ENCODE data around the gene CCDC183. TPM values are rescaled to one million over a fixed set of nuclear protein-coding genes. Genes with fewer than 3 reads are reported as not detected.
"Not testable (repeated sequence)": the region's sequence is repeated elsewhere in the genome, so short reads cannot be mapped to it uniquely, and the experiment has no call there.

CCDC183 gene
- total RNA-seq, 1 donor from 2014 or later: 9.0 TPM

- no peak overlapping the region for H3K27ac Mint-ChIP-seq
- no peak for TF ChIP-seq CTCF (IDR thresholded peaks at IDR 0.05; ENCODE audit: unreplicated experiment)
- peaks cover 33% of the 10 kb centered on the region for H3K4me1 Mint-ChIP-seq (ENCODE audit: low read depth)
- no peak overlapping the region for H3K4me3 Mint-ChIP-seq (ENCODE audit: low read depth)
- H3K36me3 Mint-ChIP-seq (ENCODE audit: insufficient read depth): peaks cover 4% of the 10 kb centered on the region
- no peaks in the 10 kb centered on the region for H3K27me3 Mint-ChIP-seq
- no peak for DNase-seq (ENCODE audit: low spot score, unreplicated experiment)
- no peaks in the 10 kb centered on the region for H3K9me3 Mint-ChIP-seq (ENCODE audit: low read depth)
These were observed 1.2 kb upstream of the CCDC183 start for GRCh38 chr9:136795000-136795348.

- peak overlapping the region; percentile 49 for H3K4me3 Mint-ChIP-seq (ENCODE audit: low read depth)
- peak overlapping the region; percentile 88 for H3K27ac Mint-ChIP-seq
- not testable (repeated sequence) for H3K9me3 Mint-ChIP-seq (ENCODE audit: low read depth); H3K36me3 Mint-ChIP-seq (ENCODE audit: insufficient read depth); H3K27me3 Mint-ChIP-seq; DNase-seq (ENCODE audit: low spot score, unreplicated experiment)
- H3K4me1 Mint-ChIP-seq (ENCODE audit: low read depth): peaks cover 33% of the 10 kb centered on the region
These were observed 723 bp downstream of the CCDC183 start for GRCh38 chr9:136796775-136797347.

DNA sequence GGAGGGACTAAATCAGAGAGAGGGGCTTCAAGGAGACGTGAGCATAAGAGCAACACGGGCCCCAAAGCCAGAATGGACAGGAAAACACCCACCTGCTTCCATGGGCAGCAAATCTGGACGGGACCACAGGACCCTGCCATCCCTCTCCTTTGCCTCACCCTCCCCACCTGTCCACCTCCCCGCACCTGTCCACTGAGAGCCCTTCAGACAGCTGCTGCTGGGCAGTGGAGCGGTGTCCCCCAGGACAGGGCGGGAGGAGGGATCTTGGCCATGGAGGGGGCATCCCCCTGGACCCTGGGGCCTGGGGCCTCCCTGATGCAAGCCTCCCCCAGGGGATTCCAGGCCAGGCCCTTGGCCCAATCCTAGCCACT is 2.6 kb downstream of the CCDC183 start:
- Mint-ChIP-seq H3K36me3 (ENCODE audit: insufficient read depth) (no peaks in the 10 kb centered on the region), H3K27ac (no peak overlapping the region), H3K4me3 (ENCODE audit: low read depth) (peak overlapping the region; percentile 61), H3K4me1 (ENCODE audit: low read depth) (peaks cover 26% of the 10 kb centered on the region), H3K9me3 (ENCODE audit: low read depth) (no peaks in the 10 kb centered on the region), H3K27me3 (no peaks in the 10 kb centered on the region)
- DNase-seq (ENCODE audit: low spot score, unreplicated experiment): no peak
- no peak for TF ChIP-seq CTCF (IDR thresholded peaks at IDR 0.05; ENCODE audit: unreplicated experiment)

GRCh38 chr9:136799079-136799853 is 3.1 kb downstream of the CCDC183 start:
- DNase-seq (ENCODE audit: low spot score, unreplicated experiment): no peak
- Mint-ChIP-seq H3K4me3 (ENCODE audit: low read depth) (peak overlapping the region; percentile 61), H3K27me3 (no peaks in the 10 kb centered on the region), H3K9me3 (ENCODE audit: low read depth) (no peaks in the 10 kb centered on the region), H3K4me1 (ENCODE audit: low read depth) (peaks cover 26% of the 10 kb centered on the region), H3K27ac (peak overlapping the region; percentile 73), H3K36me3 (ENCODE audit: insufficient read depth) (no peaks in the 10 kb centered on the region)
- no peak for TF ChIP-seq CTCF (IDR thresholded peaks at IDR 0.05; ENCODE audit: unreplicated experiment)

DNA sequence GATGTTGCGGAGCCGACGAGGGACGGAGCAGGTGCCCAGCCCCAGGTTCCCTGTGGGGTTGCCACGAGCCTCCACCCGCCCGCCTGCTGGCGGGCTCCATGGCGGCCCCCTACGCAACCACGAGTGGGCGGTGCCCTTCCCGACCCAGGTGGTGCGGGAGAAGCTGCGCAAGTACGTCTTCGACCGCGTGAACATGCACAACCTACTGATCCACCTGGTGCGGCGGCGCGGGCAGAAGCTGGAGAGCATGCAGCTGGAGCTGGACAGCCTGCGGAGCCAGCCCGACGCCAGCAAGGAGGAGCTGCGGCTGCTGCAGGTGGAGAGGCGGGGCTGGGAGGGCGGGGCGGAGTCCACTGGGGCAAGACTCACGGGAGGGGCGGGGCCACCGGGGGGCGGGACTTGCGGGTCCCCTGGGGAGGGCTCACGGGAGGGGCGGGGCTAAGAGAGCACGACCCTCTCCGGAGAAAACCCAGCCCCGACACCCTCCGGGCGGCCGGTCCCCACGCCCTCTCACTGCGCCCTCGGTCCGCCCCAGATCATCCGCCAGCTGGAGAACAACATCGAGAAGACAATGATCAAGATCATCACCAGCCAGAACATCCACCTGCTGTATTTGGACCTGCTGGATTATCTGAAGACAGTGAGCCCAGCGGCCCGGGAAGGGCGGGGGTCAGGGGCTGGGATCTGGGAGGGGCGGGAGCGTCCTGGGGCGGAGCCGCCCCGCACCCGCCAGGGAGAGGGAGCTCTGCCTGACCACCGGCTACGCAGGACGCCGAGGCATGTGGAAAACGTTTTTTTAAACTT is 3.9 kb downstream of the CCDC183 start:
- H3K9me3 Mint-ChIP-seq (ENCODE audit: low read depth): no peaks in the 10 kb centered on the region
- H3K36me3 Mint-ChIP-seq (ENCODE audit: insufficient read depth): no peaks in the 10 kb centered on the region
- peak overlapping the region; percentile 87 for H3K4me3 Mint-ChIP-seq (ENCODE audit: low read depth)
- peaks cover 26% of the 10 kb centered on the region for H3K4me1 Mint-ChIP-seq (ENCODE audit: low read depth)
- peak; percentile 91 for DNase-seq (ENCODE audit: low spot score, unreplicated experiment)
- peak overlapping the region; percentile 89 for H3K27ac Mint-ChIP-seq
- no peaks in the 10 kb centered on the region for H3K27me3 Mint-ChIP-seq
- no peak for TF ChIP-seq CTCF (IDR thresholded peaks at IDR 0.05; ENCODE audit: unreplicated experiment)

Measured in progenitor cell of endocrine pancreas (in vitro differentiated cells).